Mesothelial cell of epicardium (in vitro differentiated cells): ENCODE measurements around the gene PIGA. TPM values are rescaled to one million over a fixed set of nuclear protein-coding genes. Genes with fewer than 3 reads are reported as not detected.

ENCODE experiments used
- DNase-seq, 2 experiments: peaks; one replicate each; pipeline ENCODE4 v3.0.0; 2021; ENCODE audit warnings: low spot score in 2 of 2; ENCODE audit not compliant: unreplicated experiment in 2 of 2
- H3K27ac Mint-ChIP-seq: 2 replicates; pipeline ENCODE4 v1.8.0; 2021; ENCODE audit warnings: mixed read lengths
- H3K27me3 Mint-ChIP-seq: 2 replicates; pipeline ENCODE4 v1.8.0; 2021; ENCODE audit warnings: low read depth, mixed read lengths
- H3K36me3 Mint-ChIP-seq: 2 replicates; pipeline ENCODE4 v1.8.0; 2021; ENCODE audit warnings: mixed read lengths
- H3K4me1 Mint-ChIP-seq: 2 replicates; pipeline ENCODE4 v1.8.0; 2021; ENCODE audit warnings: mixed read lengths
- H3K4me3 Mint-ChIP-seq: 2 replicates; pipeline ENCODE4 v1.8.0; 2021; ENCODE audit warnings: mild to moderate bottlenecking, moderate library complexity, mixed read lengths
- H3K9me3 Mint-ChIP-seq: 2 replicates; pipeline ENCODE4 v1.8.0; 2021; ENCODE audit warnings: mixed read lengths
- CTCF ChIP-seq: fragments of 200-600 bp; sonication (generic); IDR thresholded peaks from one replicate; pipeline ENCODE4 v1.5.0; 2021; ENCODE audit warnings: antibody characterized with exemption; ENCODE audit not compliant: unreplicated experiment
- total RNA-seq: library from RNA; stranded (reverse); gene quantifications from 3 replicates; pipeline ENCODE4 v1.2.1, GENCODE V29; 2021

Gene PIGA
- total RNA-seq, 1 donor from 2014 or later, result 16.6 TPM

- DNase-seq, result no peak
- TF ChIP-seq CTCF, result no peak
- Mint-ChIP-seq H3K27ac (peak overlapping the region; percentile 17), H3K36me3 (no peaks in the 10 kb centered on the region), H3K9me3 (no peaks in the 10 kb centered on the region), H3K4me1 (peaks cover 4% of the 10 kb centered on the region), H3K27me3 (peaks cover 6% of the 10 kb centered on the region), H3K4me3 (no peak overlapping the region)
Observed at GRCh38 chrX:15366506-15367352, 31.4 kb upstream of the PIGA start.

DNA sequence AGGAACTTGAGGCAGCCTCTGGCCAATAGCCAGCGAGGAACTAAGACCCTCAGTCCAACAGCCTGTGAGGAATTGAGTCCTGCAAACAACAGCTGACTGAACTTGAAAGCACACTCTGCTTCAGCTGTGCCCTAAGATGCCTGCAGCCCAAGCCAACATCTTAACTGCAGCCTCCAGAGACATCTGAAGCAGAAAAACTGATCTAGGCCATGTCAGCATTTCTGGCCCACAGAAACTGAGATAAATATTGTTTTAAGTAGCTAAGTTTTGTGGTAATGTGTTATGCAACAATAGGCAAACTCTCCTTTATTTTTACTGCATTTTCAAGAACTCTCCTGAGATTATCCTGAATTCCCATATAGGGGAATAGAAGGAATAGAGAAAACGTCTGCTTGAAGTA is 24.4 kb upstream of the PIGA start:
- Mint-ChIP-seq H3K9me3 (peaks cover 7% of the 10 kb centered on the region), H3K4me1 (no peaks in the 10 kb centered on the region), H3K27me3 (peaks cover 12% of the 10 kb centered on the region), H3K36me3 (no peaks in the 10 kb centered on the region), H3K27ac (no peak overlapping the region), H3K4me3 (no peak overlapping the region)
- no peak for TF ChIP-seq CTCF
- no peak for DNase-seq

GRCh38 chrX:15358533-15358932 is 23.2 kb upstream of the PIGA start:
- no peak overlapping the region for H3K27ac Mint-ChIP-seq
- H3K36me3 Mint-ChIP-seq, result no peaks in the 10 kb centered on the region
- no peak for DNase-seq

GRCh38 chrX:15356444-15356843 is 21.1 kb upstream of the PIGA start:
- H3K36me3 Mint-ChIP-seq, result no peaks in the 10 kb centered on the region
- no peak for TF ChIP-seq CTCF
- H3K4me1 Mint-ChIP-seq, result no peaks in the 10 kb centered on the region
- H3K9me3 Mint-ChIP-seq, result peaks cover 7% of the 10 kb centered on the region
- H3K27me3 Mint-ChIP-seq, result peaks cover 12% of the 10 kb centered on the region
- no peak for DNase-seq
- H3K27ac Mint-ChIP-seq, result no peak overlapping the region
- no peak overlapping the region for H3K4me3 Mint-ChIP-seq

More at GRCh38 chrX:15358533-15358932, 23.2 kb upstream of the PIGA start:
- H3K4me3 Mint-ChIP-seq, result no peak overlapping the region
- H3K4me1 Mint-ChIP-seq, result no peaks in the 10 kb centered on the region
- H3K27me3 Mint-ChIP-seq, result peaks cover 12% of the 10 kb centered on the region
- TF ChIP-seq CTCF, result no peak
- peaks cover 7% of the 10 kb centered on the region for H3K9me3 Mint-ChIP-seq

DNA sequence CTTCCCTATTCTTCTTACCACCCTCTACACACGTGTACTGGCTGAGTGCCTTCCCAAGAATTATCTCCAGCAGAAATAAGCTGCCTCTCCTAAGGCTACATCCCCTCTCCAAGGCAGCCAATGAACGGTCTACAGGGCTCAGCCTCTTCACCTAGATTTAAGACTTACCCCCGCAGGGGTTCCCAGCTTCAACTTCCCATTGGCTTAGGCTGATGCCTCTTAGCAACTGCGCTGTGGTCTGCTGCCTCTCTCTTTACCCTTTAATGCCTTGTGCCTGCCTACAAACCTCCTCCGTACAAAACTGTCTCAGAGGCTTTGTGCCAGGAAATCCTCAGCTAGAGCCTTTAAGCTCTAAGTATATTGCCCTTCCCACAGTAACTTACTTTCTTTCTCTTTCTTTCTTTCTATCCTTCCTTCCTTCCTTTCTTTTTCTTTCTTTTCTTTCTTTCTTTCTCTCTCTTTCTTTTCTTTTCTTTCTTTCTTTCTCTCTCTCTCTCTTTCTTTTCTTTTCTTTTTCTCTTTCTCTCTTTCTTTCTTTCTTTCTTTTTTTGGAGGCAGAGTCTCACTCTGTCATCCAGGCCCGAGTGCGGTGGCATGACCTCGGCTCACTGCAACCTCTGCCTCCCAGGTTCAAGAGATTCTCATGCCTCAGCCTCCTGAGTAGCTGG is 15.1 kb upstream of the PIGA start:
- peaks cover 14% of the 10 kb centered on the region for H3K27me3 Mint-ChIP-seq
- no peak for DNase-seq
- H3K4me1 Mint-ChIP-seq, result peaks cover 1% of the 10 kb centered on the region
- no peaks in the 10 kb centered on the region for H3K9me3 Mint-ChIP-seq
- H3K36me3 Mint-ChIP-seq, result no peaks in the 10 kb centered on the region
- no peak overlapping the region for H3K27ac Mint-ChIP-seq
- no peak overlapping the region for H3K4me3 Mint-ChIP-seq
- TF ChIP-seq CTCF, result no peak
